GM18507 (cell line): ENCODE results near the gene CTNNA2.

Source experiments
- DNase-seq: peaks from one replicate; pipeline ENCODE4 v3.0.0; 2011; ENCODE audit warnings: low read depth; ENCODE audit not compliant: insufficient read length; ENCODE audit errors: extremely low spot score
- FAIRE-seq: peaks from 2 replicates; lab custom pipeline; 2011; peaks lifted over from hg19 to GRCh38; lab: Jason Lieb, UNC

Gene CTNNA2

DNA sequence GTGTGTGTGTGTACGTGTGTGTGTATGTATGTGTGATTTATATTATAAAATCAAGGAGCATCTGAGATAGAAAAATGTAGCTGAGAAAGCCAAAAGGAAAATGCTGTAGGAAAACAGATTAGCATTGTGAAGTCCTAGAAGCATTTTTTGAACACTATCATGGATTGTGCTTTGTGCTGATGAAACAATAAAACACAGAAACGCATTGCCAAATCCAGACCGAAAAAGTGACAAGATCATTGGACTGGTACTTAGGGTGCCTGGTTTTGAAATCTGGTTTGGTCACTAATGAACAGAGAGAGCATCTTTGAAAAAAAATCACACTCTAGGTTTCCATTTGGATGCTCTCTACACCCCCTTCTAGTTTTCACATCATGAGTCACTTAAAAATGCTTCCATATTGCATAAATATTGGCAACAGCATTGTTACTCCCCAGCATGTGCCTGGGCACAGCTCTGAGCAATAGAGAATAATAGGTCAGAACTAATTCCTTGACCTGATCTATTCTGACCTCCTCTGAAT is 1006.3 kb downstream of the CTNNA2 start:
- DNase-seq (no peak), FAIRE-seq (no peak)

GRCh38 chr2:80519699-80520291 is 1006.9 kb downstream of the CTNNA2 start:
- FAIRE-seq (no peak), DNase-seq (no peak)

- FAIRE-seq (peak; percentile 46), DNase-seq (no peak)
Measured at GRCh38 chr2:80525152-80525551, 1012.3 kb downstream of the CTNNA2 start.

DNA sequence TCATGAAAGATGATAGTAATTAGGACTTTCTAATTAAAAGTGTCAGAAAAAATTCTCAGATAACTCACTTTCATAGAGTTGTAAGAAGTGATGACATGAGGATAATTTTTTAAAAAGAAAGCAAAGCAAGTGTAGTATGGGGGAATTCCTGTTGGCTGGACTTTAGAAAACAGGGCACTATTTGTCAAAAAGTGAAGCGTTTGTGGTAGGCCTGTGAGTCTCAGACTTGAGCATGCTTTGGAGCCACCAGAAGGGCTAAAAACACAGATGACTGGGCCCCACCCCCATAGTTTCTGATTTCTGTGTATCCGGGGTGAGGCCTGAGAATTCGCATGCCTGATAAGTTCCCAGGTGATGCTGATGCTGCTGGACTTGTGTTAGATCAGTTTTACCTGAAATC is 1014.3 kb downstream of the CTNNA2 start:
- DNase-seq (no peak), FAIRE-seq (no peak)

DNA sequence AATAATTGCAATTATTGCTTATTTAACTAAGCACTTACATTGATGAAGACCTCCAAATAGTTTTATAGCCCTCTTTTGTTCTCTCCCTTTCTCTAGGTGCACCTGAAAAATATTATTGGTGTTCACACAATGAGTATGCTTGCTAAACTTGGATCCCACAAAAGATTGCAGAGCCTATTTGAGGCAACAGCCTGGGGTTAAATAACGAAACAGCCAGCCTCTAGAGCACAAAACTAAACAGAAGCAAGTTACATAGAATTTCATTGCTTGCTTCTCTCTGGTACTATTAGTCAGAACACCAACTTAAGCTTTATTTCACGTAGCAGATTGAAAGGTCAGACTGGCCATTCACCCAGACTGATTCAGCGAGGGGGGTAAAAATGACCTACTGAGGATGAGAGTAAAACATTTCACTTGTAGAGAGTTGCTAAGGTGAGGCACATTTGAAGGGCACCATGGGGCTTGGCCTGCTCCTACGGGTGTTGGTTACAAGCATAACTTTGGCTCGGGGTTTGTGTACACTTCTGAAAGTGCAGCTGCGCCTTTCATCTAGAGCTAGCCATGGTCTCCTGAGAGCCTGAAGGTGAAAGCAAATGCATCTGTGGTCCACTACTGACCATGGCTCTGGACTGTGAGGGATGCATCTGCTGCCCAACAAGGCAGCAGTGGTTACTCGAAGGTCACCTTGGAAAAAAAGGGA is 1016.8 kb downstream of the CTNNA2 start:
- DNase-seq (no peak), FAIRE-seq (no peak)

DNA sequence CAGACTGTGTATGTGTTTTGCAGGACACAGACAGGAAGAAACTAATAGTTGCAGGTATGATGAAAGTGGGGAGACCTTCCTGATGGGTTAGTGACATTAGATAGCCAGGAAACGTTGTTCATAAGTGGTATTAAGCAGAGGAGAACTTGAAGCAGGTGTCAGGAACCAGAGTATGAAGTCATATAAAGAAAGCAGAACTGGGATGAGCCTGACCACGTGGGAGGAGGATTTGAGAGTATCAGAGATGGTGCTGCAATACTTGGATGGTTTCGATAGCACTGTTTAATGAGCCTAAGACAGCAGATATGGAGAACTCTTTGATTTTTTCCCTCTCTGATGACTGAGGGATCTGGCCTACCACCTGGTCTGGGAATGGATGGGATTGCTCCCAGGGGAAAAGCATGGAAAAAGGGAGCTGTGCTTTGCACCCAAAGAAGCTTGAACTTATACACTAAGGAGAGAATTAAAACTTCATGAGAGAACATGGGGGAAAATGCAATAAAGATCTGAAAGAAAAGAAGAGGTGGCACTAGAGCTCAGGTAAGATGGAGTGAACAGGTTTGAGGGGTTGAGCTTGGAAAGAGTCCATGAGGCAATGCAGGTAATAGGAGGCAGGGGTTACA is 1017.7 kb downstream of the CTNNA2 start:
- FAIRE-seq, result peak; percentile 18
- DNase-seq, result no peak

DNA sequence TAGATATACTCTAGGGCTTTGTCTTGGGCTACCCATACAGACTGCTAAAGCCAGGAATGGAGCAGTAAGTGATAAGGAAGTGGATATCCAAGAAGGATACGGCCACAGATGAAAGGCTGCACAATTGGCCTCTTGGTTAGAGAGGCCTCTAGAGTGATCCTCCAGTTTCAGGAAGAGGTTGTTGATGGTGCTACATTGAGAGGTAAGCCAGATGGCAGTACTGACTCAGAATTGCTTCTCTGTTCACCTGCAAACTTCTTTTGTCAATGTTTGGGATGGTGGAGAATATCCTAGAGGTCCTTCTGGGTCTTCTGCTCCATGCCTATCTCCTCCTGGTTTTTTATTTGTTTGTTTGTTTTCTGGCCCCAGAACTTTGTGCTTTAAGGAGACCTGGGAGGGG is 1018.5 kb downstream of the CTNNA2 start:
- DNase-seq (no peak), FAIRE-seq (no peak)

- no peak for DNase-seq
- FAIRE-seq, result no peak
Measured at GRCh38 chr2:80545420-80546210, 1032.8 kb downstream of the CTNNA2 start.

- no peak for FAIRE-seq
- DNase-seq, result no peak
Measured at GRCh38 chr2:80546766-80547165, 1033.9 kb downstream of the CTNNA2 start.

DNA sequence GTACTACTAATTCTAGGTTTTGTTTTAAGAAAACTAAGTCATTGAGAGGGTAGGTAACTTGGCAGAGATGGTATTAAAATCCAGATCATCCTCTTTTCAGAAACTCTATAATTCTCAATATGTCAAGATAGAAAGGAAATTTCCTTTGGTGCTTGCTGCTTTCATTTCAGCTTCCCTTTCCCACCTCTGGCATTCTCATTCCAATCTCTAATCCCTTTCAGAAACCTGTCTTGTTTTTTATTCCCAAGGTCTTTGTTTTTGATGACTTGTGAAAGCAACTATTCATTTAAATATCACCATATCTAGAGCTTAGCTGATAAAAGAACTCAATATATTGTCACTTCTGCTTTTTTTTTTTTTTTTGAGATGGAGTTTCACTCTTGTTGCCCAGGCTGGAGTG is 1034.5 kb downstream of the CTNNA2 start:
- FAIRE-seq (no peak), DNase-seq (no peak)

DNA sequence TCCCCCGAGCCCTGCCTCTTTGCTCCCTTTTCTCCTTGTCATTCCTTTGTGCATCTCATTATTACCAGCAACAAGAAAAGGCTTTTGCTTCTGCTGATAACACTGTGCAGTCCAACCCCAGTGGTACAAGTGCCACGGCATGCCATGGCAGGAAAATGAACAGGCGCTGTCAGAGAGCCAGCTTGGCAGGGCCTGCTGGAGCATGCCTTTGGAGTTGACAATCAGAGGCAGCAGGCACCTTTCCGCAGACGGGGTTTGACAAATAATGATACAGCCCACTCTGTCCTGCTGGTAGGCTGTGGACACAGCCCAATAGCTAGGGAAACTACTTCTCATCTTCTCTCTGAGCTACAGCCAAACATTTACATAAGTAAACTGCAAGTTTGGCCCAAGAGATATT is 1035.6 kb downstream of the CTNNA2 start:
- DNase-seq (no peak), FAIRE-seq (no peak)

DNA sequence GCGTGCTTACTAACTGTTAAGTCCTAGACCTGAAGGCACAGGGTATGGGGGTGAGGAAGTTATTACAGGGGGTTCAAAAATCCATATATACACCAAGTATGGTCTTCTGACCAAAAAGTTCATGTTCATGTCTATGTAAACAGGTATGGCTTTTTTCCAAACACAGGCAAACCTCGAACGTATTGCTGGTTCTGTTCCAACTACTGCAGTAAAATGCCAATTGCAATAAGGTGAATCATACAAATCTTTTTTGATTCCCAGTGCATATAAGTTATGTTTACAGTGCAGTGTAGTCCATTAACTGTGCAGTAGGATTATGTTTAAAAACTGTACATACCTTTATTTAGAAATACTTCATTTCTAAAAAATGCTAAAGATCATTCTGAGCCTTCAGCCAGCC is 1037.0 kb downstream of the CTNNA2 start:
- DNase-seq (no peak), FAIRE-seq (no peak)

DNA sequence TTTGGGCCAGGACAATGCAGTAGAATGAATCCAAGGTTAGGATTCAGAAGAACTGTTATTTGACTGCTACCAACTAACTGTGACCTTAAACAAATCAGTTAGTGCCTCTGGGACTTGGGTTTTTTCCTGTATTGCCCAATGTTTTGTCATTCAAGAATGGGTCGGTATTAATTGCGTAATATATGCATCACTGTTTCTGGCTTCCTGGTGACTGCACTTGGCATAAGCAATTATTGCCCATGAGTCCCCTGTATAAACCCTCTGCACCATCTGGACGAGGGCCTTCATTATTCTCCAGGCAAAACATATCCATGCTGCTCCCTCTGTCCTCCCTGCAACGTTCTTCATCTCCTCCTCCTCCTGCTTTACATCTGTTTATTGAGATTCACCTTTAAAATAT is 1047.5 kb downstream of the CTNNA2 start:
- DNase-seq (no peak), FAIRE-seq (no peak)

DNA sequence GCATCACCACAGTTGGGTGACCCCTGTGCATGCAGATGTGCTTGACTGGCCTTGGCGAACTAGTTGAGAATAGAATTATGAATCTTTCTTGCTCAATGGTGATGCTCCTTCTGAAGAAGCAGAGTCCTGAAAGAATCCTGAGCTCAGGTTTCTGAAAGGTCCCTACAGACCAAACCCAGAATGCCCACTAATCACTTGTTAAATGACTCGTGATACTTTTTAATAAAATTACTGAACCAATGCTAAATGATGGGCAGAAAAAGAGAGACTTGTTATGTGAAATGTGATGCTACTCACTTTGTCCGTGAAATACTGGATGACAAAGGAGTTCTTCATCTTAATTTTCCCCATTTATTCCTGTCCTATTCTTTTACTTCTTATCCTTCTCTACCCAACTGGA is 1055.2 kb downstream of the CTNNA2 start:
- DNase-seq, result no peak
- FAIRE-seq, result no peak

DNA sequence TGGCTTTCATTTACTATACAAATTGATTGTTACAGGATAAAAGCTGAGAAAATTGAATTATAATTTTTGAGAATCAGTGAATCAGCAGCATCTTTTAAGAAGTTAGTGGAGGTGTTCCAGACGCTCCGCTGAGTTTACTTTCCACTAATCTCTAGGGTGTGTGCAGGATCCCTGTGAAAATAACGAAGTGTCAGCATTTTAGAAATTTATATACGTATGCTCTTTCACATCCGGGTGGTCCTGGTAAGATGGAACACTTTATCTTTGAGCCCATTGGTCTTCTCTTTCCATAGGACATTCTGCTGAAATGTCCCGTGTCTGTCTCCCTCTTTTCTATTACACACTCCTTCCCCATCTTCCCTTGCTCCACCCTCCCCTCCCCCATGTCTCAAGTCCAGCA is 1060.3 kb downstream of the CTNNA2 start:
- FAIRE-seq (no peak), DNase-seq (no peak)

GRCh38 chr2:80573950-80574349 is 1061.1 kb downstream of the CTNNA2 start:
- DNase-seq (no peak), FAIRE-seq (no peak)

DNA sequence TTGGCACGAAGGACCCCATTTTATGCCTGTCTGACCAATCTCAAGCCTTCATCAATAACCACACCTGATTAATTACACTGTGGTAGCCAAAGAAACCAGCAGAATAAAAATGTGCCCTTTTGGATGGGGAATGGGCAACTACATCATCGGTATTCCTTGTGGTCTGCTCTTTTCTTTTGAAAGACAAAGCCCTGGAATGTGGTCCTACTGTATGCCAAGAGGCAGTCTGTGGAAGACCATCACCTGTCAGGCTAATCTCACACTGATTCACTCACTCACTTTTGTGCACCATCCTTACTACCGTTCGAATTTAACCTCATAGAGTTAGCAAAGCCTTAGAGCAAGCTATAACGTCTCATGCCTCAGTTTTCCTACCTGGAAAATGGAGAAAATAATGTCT is 1066.9 kb downstream of the CTNNA2 start:
- no peak for FAIRE-seq
- no peak for DNase-seq

- FAIRE-seq (no peak), DNase-seq (no peak)
Measured at GRCh38 chr2:80591233-80591632, 1078.4 kb downstream of the CTNNA2 start.

- no peak for FAIRE-seq
- DNase-seq, result no peak
Measured at GRCh38 chr2:80592106-80592505, 1079.3 kb downstream of the CTNNA2 start.

DNA sequence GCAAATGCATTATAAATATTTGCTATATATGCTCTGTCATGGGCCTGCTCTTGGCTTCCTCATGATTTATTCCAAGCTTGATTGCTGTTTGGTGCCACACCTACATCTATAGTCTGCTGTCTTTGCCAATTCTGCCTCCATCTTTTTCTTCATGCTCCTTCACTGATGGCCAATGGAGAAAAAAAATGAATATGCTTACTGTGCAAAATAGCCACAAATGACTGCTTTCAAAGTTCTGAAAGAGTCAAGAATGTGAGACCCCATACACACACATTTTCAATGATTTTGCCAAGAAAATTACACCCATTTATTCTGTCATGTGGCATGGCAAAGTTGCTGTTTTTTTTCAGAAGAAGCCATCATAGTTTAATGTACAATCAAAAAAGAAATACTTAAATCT is 1097.3 kb downstream of the CTNNA2 start:
- DNase-seq (no peak), FAIRE-seq (no peak)
